ENCODE data around the gene ING2. TPM values are rescaled to one million over a fixed set of nuclear protein-coding genes. Genes with fewer than 3 reads are reported as not detected.
A peak's percentile ranks its signal among the peaks of the same experiment; 100 is the strongest.
"Not testable (repeated sequence)": the region's sequence is repeated elsewhere in the genome, so short reads cannot be mapped to it uniquely, and the experiment has no call there.

The ING2 gene, protein sequence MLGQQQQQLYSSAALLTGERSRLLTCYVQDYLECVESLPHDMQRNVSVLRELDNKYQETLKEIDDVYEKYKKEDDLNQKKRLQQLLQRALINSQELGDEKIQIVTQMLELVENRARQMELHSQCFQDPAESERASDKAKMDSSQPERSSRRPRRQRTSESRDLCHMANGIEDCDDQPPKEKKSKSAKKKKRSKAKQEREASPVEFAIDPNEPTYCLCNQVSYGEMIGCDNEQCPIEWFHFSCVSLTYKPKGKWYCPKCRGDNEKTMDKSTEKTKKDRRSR
- 11.8 and 17.7 TPM in 2 replicates for total RNA-seq (2014; rRNA removed; shearing (Covaris generic))

DNA sequence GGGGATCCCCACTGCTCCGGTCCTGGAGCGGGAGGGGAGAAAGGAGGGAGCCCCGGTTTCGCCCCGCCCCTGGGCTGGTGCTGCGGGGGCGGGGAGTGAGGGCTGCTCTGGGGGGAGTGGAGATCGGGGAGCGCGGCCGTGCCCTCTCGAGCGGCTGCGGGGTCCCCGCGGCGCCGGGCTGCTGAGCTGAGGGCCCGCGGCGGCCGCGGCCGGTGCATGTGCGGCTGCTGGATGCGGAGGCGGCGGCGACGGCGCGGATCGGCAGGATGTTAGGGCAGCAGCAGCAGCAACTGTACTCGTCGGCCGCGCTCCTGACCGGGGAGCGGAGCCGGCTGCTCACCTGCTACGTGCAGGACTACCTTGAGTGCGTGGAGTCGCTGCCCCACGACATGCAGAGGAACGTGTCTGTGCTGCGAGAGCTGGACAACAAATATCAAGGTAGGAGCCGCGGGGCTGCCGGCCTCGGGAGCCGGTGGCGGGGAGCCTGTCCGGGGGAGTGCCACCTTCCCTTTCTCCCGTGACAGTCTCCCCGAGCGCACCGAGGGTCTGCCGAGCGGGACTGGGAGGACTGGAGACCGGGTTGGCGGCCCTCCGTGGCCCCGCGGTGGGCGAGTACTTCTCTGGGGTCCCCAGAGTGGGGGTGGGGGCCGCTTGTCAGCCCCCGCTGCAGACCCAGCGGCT, at the start of gene ING2:
Gene ING2, plus strand, starts transcription at position 129 of the 681 bp plus-strand sequence. Its CDS starts 138 bp downstream, at position 267.
- peak; percentile 75 for DNase-seq (ENCODE audit: low read depth)

GRCh38 chr4:183455431-183456195, 49.2 kb upstream of the ING2 start:
- DNase-seq (ENCODE audit: low read depth), result peak; percentile 78

DNA sequence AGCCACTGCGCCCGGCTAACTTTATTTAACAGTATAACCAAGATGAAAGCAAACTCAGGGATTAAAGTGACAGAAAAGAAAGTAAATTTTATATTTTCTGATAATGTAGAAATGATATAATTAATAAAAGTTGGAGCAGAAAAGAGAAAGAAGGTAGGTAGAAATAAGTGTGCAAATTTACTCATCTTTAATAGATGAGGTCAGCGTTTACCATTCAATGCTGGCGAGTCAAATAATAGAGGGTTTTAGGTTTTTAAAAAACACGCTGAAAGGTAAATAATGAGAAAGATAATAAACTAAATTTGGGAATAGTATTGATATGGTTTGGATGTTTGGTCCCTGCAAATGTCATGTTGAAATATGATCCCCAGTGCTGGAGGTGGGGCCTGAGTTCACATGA, 46.9 kb upstream of the ING2 start:
- no peak for DNase-seq (ENCODE audit: low read depth)

GRCh38 chr4:183463903-183464619, 40.8 kb upstream of the ING2 start:
- not testable (repeated sequence) for DNase-seq (ENCODE audit: low read depth)

- not testable (repeated sequence) for DNase-seq (ENCODE audit: low read depth)
These were observed 39.0 kb upstream of the ING2 start for GRCh38 chr4:183465879-183466278.

- DNase-seq (ENCODE audit: low read depth), result no peak
These were observed 37.6 kb upstream of the ING2 start for GRCh38 chr4:183467246-183467645.

DNA sequence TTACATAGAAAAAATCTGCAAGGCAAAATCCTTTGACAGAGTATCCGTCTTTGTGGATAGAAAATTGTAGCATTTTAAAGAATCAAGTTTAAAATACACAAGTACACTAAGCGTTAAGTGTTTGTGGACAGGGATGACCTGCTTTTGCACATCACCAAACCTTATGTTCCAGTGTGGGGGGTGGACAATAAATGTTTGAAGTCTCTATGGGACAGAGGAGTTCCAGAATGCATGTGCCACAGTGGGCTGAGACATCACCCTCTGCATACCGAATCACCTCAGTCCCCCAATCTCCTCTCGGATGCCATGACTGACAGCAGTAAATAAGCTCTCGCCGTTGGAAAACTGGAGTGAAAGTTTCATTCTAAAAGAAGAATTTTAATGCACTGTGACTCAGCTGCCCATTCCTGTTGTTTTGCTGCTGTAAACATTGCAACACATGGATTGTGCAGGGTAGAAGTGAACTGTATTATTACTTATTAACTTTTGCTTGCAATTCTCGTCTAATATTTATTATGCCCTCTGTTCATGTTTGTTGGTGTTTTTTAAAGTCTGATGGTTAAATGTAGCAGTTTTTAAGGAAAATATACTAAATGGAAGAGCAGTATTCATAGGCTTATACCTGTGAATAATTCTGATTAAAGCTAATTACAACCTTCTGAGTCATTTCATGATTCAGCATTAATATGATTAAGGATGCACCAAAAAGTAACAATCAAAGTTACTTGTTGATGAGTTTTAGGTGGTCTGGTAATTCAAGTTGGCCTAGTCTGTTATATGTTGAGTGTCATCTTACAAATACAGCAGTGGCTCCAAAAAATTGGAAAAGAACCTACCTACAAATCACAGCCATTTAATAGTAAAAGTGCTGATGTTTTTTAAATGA, 36.4 kb upstream of the ING2 start:
- no peak for DNase-seq (ENCODE audit: low read depth)

DNA sequence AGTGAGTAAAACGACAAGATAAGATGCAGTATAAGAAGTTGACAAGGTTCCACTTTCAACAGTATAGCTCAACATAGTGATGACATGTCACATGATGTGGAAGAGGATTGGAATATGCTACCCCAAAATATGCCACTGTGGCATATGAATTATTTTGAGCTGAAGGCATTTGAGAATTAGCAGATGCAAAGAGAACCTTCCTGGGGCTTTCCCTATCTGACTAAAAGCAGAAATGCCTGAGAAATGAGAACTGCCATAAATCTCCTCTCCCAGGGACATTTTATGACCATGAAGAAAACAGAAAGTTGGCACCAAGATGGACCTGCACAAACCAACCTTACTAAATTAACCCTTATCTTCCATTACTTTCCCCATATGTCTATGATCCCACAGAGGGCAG, 35.6 kb upstream of the ING2 start:
- no peak for DNase-seq (ENCODE audit: low read depth)

DNA sequence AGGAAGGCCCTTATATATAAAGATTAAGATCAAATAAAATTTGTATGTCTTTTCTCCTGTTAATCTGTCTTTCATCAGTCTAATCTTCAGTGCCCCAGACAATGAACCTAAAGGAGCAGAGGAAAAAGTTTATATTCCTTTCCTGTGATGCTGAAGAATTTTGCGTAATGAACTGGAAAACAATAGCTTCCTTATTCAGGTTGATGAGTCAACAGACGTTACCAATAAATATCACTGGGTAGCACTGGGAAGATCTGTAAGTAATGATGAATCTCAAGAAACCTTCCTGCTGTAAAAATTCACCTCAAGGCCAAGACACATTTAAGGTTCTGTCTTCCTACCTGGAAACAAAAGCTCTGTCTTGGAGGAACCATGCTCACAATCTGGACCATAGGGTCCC, 34.9 kb upstream of the ING2 start:
- peak; percentile 45 for DNase-seq (ENCODE audit: low read depth)

DNA sequence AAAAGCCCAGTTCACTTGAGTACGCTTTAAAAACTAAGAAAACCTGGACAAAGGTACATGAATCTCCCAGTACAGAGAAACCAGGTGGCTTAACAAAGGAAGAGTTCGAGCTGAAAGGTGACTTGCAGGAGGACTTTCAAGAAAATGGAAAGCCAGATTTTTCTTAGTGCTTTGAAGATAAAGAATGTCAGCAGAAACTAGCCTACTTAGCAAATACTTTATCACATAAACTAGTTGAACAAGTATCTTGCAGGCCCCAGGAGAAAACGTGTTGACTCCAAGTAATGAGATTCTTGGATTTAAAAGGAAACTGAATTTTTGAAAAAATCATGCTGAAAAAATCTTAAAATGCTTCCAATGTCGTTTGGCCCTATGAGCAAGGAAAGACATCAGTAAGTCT, 34.0 kb upstream of the ING2 start:
- no peak for DNase-seq (ENCODE audit: low read depth)

- peak; percentile 63 for DNase-seq (ENCODE audit: low read depth)
These were observed 32.7 kb upstream of the ING2 start for GRCh38 chr4:183471946-183472708.

- no peak for DNase-seq (ENCODE audit: low read depth)
These were observed 26.7 kb upstream of the ING2 start for GRCh38 chr4:183478123-183478522.

DNA sequence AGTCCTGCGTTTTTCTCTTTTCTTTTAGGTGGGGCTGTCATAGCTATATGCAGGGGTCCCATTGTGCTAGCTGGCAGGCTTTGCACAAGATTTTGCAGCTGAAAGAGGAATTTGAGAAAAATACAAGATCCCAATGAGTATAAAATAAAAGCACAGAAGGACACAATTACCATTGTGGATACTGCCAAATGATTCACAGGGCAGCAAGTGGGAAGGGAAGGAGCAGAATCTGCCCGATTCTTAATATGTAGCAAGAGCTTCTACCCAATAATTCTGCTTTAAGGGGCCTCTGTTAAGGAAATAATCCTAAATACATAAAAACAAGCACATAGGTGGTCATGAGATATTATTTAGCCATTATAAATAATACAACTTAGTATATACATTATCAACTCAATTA, 25.9 kb upstream of the ING2 start:
- no peak for DNase-seq (ENCODE audit: low read depth)

GRCh38 chr4:183482515-183483095, 22.3 kb upstream of the ING2 start:
- not testable (repeated sequence) for DNase-seq (ENCODE audit: low read depth)

- no peak for DNase-seq (ENCODE audit: low read depth)
These were observed 20.9 kb upstream of the ING2 start for GRCh38 chr4:183483997-183484396.

DNA sequence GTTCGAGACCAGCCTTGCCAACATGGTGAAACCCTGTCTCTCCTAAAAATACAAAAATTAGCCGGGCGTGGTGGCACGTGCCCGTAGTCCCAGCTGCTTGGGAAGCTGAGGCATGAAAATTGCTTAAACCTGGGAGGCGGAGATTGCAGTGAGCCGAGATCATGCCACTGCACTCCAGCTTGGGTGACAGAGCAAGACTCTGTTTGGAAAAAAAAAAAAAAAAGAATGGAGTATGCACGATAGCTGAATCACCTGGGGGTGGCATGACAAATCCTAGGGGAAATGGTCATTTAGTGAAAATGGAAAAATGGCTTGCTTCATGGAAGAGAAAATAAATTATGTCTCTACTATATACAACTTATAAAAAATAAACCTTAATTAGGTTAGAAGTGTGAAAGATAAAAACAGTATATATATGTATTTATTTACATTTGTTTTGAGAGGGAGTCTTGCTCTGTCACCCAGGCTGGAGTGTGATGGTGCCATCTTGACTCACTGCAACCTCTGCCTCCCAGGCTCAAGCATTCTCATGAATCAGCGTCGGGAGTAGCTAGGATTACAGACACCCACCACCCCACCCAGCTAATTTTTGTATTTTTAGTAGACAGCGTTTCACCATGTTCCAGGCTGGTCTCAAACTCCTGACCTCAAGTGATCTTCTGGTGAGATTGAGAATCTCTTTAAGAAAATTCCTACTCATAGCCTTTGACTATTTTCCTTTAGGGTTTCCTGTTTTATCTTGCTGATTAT, 19.3 kb upstream of the ING2 start:
- peak; percentile 57 for DNase-seq (ENCODE audit: low read depth)

- peak; percentile 92 for DNase-seq (ENCODE audit: low read depth)
These were observed 12.1 kb upstream of the ING2 start for GRCh38 chr4:183492791-183493222.

DNA sequence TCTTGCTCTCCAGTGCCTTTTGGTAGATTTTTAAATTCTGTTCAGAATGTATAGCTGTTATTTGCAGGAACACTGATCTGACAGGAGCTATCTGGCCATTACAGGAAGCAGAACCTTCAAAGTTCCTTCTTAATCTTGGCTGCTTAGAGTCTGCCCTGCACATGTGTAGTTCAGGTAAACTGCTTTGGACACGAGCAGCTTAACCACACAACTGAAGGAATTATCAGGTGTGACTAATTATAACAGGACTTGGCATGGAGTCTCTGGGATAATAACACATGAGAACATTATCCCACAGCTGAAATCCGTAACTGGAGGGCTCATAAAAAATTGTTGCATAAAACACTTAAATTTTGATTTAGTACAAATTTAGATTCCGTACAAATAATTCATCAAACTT, 11.6 kb upstream of the ING2 start:
- no peak for DNase-seq (ENCODE audit: low read depth)

DNA sequence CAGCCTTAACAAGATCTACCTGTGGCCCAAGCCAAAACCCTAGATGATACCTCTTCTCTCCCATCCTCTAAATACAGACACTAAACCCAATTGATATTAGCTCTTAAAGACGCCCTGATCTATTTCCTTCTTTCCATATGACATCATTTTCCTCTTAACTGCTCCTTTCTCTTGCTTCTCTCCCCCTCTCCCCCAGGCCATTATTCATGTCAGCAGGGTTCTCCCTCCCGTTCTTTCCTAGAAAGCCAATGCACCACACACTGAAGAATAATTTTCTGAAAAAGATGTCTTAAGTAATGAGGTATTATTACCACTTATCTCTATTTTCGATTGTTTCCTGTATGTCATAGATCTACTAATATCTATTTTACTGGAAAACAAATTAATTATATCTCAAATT, 9.7 kb upstream of the ING2 start:
- no peak for DNase-seq (ENCODE audit: low read depth)

Data from RPMI7951 (cell line).